GM23338 (cell line): ENCODE results near the gene CYB5RL. TPM values are rescaled to one million over a fixed set of nuclear protein-coding genes. Genes with fewer than 3 reads are reported as not detected.

Source experiments
- ATAC-seq: fragments of 200-7000 bp; cut with Tn5 transposase; 3 replicates; pipeline ENCODE4 v1.9.1; 2020
- DNase-seq: peaks from one replicate; pipeline ENCODE4 v3.0.0-alpha.2; 2015; ENCODE audit warnings: low spot score
- H2AFZ ChIP-seq: fragments of 200-600 bp; sonication (generic); 2 replicates; pipeline ENCODE4 v1.8.0; 2016; ENCODE audit warnings: antibody characterized with exemption, mild to moderate bottlenecking, moderate library complexity
- H3F3A ChIP-seq: fragments of 200-600 bp; sonication (generic); replicated peaks from 2 replicates; pipeline ENCODE4 v1.8.0; 2017; ENCODE audit warnings: antibody characterized with exemption, mixed run types, low read depth
- H3K27ac ChIP-seq: fragments of 200-600 bp; sonication (generic); 2 replicates; pipeline ENCODE4 v1.6.1; 2016; ENCODE audit warnings: low read depth
- H3K27me3 ChIP-seq: fragments of 200-600 bp; sonication (generic); 2 replicates; pipeline ENCODE4 v1.8.0; 2016; ENCODE audit warnings: mild to moderate bottlenecking, mixed run types, moderate library complexity; ENCODE audit not compliant: insufficient read depth
- H3K36me3 ChIP-seq: fragments of 200-600 bp; sonication (generic); 2 replicates; pipeline ENCODE4 v1.8.0; 2016; ENCODE audit warnings: mild to moderate bottlenecking; ENCODE audit not compliant: insufficient read depth
- H3K4me1 ChIP-seq: fragments of 200-600 bp; sonication (generic); 2 replicates; pipeline ENCODE4 v1.8.0; 2016; ENCODE audit warnings: mild to moderate bottlenecking, moderate library complexity; ENCODE audit not compliant: insufficient read depth
- H3K4me2 ChIP-seq: fragments of 200-600 bp; sonication (generic); 2 replicates; pipeline ENCODE4 v1.7.1; 2017; ENCODE audit warnings: mixed run types
- H3K4me3 ChIP-seq: fragments of 200-600 bp; sonication (generic); 2 replicates; pipeline ENCODE4 v1.6.1; 2016; ENCODE audit warnings: mixed run types
- H3K79me2 ChIP-seq: fragments of 200-600 bp; sonication (generic); replicated peaks from 2 replicates; pipeline ENCODE4 v1.8.0; 2017; ENCODE audit warnings: mild to moderate bottlenecking; ENCODE audit not compliant: insufficient read depth
- H3K9me2 ChIP-seq: fragments of 200-600 bp; sonication (generic); 2 replicates; pipeline ENCODE4 v1.8.0; 2017; ENCODE audit not compliant: insufficient read depth
- H4K20me1 ChIP-seq: fragments of 200-600 bp; sonication (generic); replicated peaks from 2 replicates; pipeline ENCODE4 v1.8.0; 2017; ENCODE audit warnings: mild to moderate bottlenecking; ENCODE audit not compliant: insufficient read depth
- H3K27ac Mint-ChIP-seq: 2 replicates; pipeline ENCODE4 v1.8.0; 2020; ENCODE audit warnings: inconsistent platforms, mild to moderate bottlenecking, moderate library complexity, mixed read lengths
- H3K27me3 Mint-ChIP-seq: 3 replicates; pipeline ENCODE4 v1.8.0; 2022; ENCODE audit warnings: low read depth, mild to moderate bottlenecking, moderate library complexity, mixed read lengths, inconsistent platforms; ENCODE audit not compliant: insufficient read depth, poor library complexity
- H3K36me3 Mint-ChIP-seq: 3 replicates; pipeline ENCODE4 v1.8.0; 2021; ENCODE audit warnings: low read depth, mild to moderate bottlenecking, inconsistent platforms, moderate library complexity, mixed read lengths
- H3K4me1 Mint-ChIP-seq: 3 replicates; pipeline ENCODE4 v1.8.0; 2020; ENCODE audit warnings: mild to moderate bottlenecking, inconsistent platforms, mixed read lengths
- H3K4me3 Mint-ChIP-seq: 3 replicates; pipeline ENCODE4 v1.8.0; 2021; ENCODE audit warnings: moderate library complexity, mild to moderate bottlenecking, inconsistent platforms, mixed read lengths
- H3K9me3 Mint-ChIP-seq: 3 replicates; pipeline ENCODE4 v1.8.0; 2020; ENCODE audit warnings: moderate library complexity, mild to moderate bottlenecking, inconsistent platforms, mixed read lengths
- CREB1 ChIP-seq: fragments of 250-450 bp; sonication (Bioruptor Pico); IDR thresholded peaks from 2 replicates; pipeline ENCODE4 v1.5.0; 2020; ENCODE audit warnings: low read depth, mild to moderate bottlenecking, moderate library complexity
- CTCF ChIP-seq, 2 experiments: fragments of 200-600 bp in 1 of 2; sonication (generic) in 1 of 2; conservative IDR thresholded peaks; 2 replicates each; pipeline versions ENCODE4 v1.5.1 to v1.6.1; 2016 to 2017; ENCODE audit warnings: antibody characterized with exemption in 2 of 2, low read depth in 2 of 2, mild to moderate bottlenecking in 2 of 2, moderate library complexity in 1 of 2
- ETS1 ChIP-seq: IDR thresholded peaks from 2 replicates; pipeline ENCODE4 v1.6.1; 2016; ENCODE audit warnings: antibody characterized with exemption
- EZH2 ChIP-seq: fragments of 200-600 bp; sonication (generic); IDR thresholded peaks from one replicate; pipeline ENCODE4 v1.8.0; 2017; ENCODE audit warnings: antibody characterized with exemption, mild to moderate bottlenecking, low read depth; ENCODE audit not compliant: unreplicated experiment
- EZH2phosphoT487 ChIP-seq: fragments of 200-600 bp; sonication (generic); IDR thresholded peaks from one replicate; pipeline ENCODE4 v1.8.1; 2018; ENCODE audit warnings: antibody characterized with exemption; ENCODE audit not compliant: unreplicated experiment
- JUNB ChIP-seq: IDR thresholded peaks from one replicate; pipeline ENCODE4 v1.6.1; 2016; ENCODE audit warnings: antibody characterized with exemption; ENCODE audit not compliant: unreplicated experiment
- NANOG ChIP-seq: IDR thresholded peaks from 2 replicates; pipeline ENCODE4 v1.6.1; 2016; ENCODE audit warnings: antibody characterized with exemption, borderline replicate concordance
- POLR2AphosphoS5 ChIP-seq: IDR thresholded peaks from 2 replicates; pipeline ENCODE4 v1.6.1; 2016; ENCODE audit warnings: antibody characterized with exemption, low read depth
- REST ChIP-seq: IDR thresholded peaks from one replicate; pipeline ENCODE4 v1.6.1; 2018; ENCODE audit warnings: antibody characterized with exemption; ENCODE audit not compliant: unreplicated experiment
- STAT1 ChIP-seq: IDR thresholded peaks from one replicate; pipeline ENCODE4 v1.6.1; 2016; ENCODE audit warnings: antibody characterized with exemption; ENCODE audit not compliant: unreplicated experiment
- ZNF114 ChIP-seq: fragments of 250-450 bp; sonication (Bioruptor Pico); IDR thresholded peaks from 2 replicates; pipeline ENCODE4 v1.5.0; 2020; ENCODE audit warnings: mild to moderate bottlenecking, moderate library complexity
- ZNF331 ChIP-seq: fragments of 250-450 bp; sonication (Bioruptor Pico); IDR thresholded peaks from 2 replicates; pipeline ENCODE4 v1.5.0; 2020; ENCODE audit warnings: low read depth, mild to moderate bottlenecking, moderate library complexity
- ZNF462 ChIP-seq: fragments of 250-450 bp; sonication (Bioruptor Pico); IDR thresholded peaks from 2 replicates; pipeline ENCODE4 v1.5.0; 2020; ENCODE audit warnings: mild to moderate bottlenecking, moderate library complexity
- polyA plus RNA-seq: library from polyadenylated mRNA; unstranded; fragments of >200 nt; fragmentation: Nextera tagmentation; extraction: Ambion mirVana; gene quantifications from 2 replicates; pipeline ENCODE4 v1.2.1, GENCODE V29; 2016
- total RNA-seq: library from RNA; depleted of rRNA; stranded (reverse); fragments of >200 nt; shearing (Covaris generic); gene quantifications from 2 replicates; pipeline ENCODE4 v1.2.3, GENCODE V29; 2014

The CYB5RL gene
- total and polyA plus RNA-seq, 2 experiments from 2014 or later: 5.9 to 11.5 TPM

GRCh38 chr1:54225986-54226559 lies 26.2 kb upstream of the CYB5RL start:
- Histone ChIP-seq H3K4me2 (no peak overlapping the region), H2AFZ (no peak overlapping the region), H3K36me3 (no peaks in the 10 kb centered on the region), H3F3A (no peaks in the 10 kb centered on the region), H3K4me3 (no peak overlapping the region), H3K4me1 (no peaks in the 10 kb centered on the region; the same call in 1 of the 2 replicates), H3K27me3 (no peaks in the 10 kb centered on the region), H3K27ac (no peak overlapping the region), H4K20me1 (peaks cover 4% of the 10 kb centered on the region; the same call in 1 of the 2 replicates), H3K79me2 (no peaks in the 10 kb centered on the region), H3K9me2 (no peaks in the 10 kb centered on the region)
- peaks cover 23% of the 10 kb centered on the region for H3K36me3 Mint-ChIP-seq
- peaks cover 48% of the 10 kb centered on the region for H3K4me1 Mint-ChIP-seq
- no peak for TF ChIP-seq STAT1
- TF ChIP-seq NANOG: no peak
- TF ChIP-seq POLR2AphosphoS5: no peak
- TF ChIP-seq EZH2: no peak
- no peak for TF ChIP-seq CREB1 (CRISPR knock-in tag)
- TF ChIP-seq CTCF (conservative IDR thresholded peaks at IDR 0.05; ENCODE audit: low read depth in 2 of 2): no peak
- TF ChIP-seq ZNF462 (CRISPR knock-in tag): no peak
- TF ChIP-seq ETS1: no peak
- TF ChIP-seq ZNF331 (CRISPR knock-in tag): no peak
- TF ChIP-seq EZH2phosphoT487: no peak
- no peak for TF ChIP-seq REST
- TF ChIP-seq JUNB: no peak
- no peak for TF ChIP-seq ZNF114 (CRISPR knock-in tag)
- H3K27ac Mint-ChIP-seq: no peak overlapping the region
- no peaks in the 10 kb centered on the region for H3K9me3 Mint-ChIP-seq
- peaks cover 28% of the 10 kb centered on the region for H3K27me3 Mint-ChIP-seq
- no peak for ATAC-seq
- DNase-seq: no peak
- H3K4me3 Mint-ChIP-seq: no peak overlapping the region
